Epithelial cell of alveolus of lung (primary cell): ENCODE data around the gene RPGR. TPM values are rescaled to one million over a fixed set of nuclear protein-coding genes. Genes with fewer than 3 reads are reported as not detected.

Experiments
- total RNA-seq: library from RNA; depleted of rRNA; stranded (reverse); fragments of >200 nt; gene quantifications from 2 replicates; pipeline ENCODE4 v1.2.1, GENCODE V29; 2015

The RPGR gene
- 3.9 and 7.8 TPM in 2 replicates for total RNA-seq

GRCh38 chrX:38327007-38327774, at the start of gene RPGR:
Gene RPGR, minus strand, starts transcription at chrX:38327509. Its CDS starts 142 bp downstream, at chrX:38327367.

GRCh38 chrX:38352362-38352761, 25.1 kb upstream of the RPGR start, which contains the start of gene OTC:
Gene OTC, plus strand, starts transcription at chrX:38352604. Its CDS starts 93 bp downstream, at chrX:38352697.

GRCh38 chrX:38220415-38221390, 106.6 kb downstream of the RPGR start, which contains the start of gene SRPX:
Gene SRPX, minus strand, starts transcription at chrX:38220871. Its CDS starts 79 bp downstream, at chrX:38220792.

Other genes starting within 250 kb of the RPGR start
- gene SRPX, start 106.6 kb downstream of the RPGR start, total RNA-seq: 117 and 186 TPM in 2 replicates
- not detected in 2 replicates for gene OTC, start 25.1 kb upstream of the RPGR start, total RNA-seq
- gene TSPAN7, start 234.0 kb upstream of the RPGR start, total RNA-seq: 1.0 and 1.6 TPM in 2 replicates